Lower lobe of right lung (tissue), 2 donors: ENCODE measurements around the gene ABHD18. TPM values are rescaled to one million over a fixed set of nuclear protein-coding genes. Genes with fewer than 3 reads are reported as not detected.
A peak's percentile ranks its signal among the peaks of the same experiment; 100 is the strongest.
"Not testable (repeated sequence)": the region's sequence is repeated elsewhere in the genome, so short reads cannot be mapped to it uniquely, and the experiment has no call there.

ENCODE experiments used
- ATAC-seq, 2 donors: fragments of 200-7000 bp; cut with Tn5 transposase; one replicate each; pipeline ENCODE4 v1.9.1; 2020 to 2022; ENCODE audit warnings: mild to moderate bottlenecking in 2 of 2, moderate library complexity in 2 of 2
- DNase-seq: peaks from one replicate; pipeline ENCODE4 v3.0.0-alpha.2; 2020
- H3K27ac ChIP-seq: fragments of 200-600 bp; one replicate; pipeline ENCODE4 v1.8.0; 2022
- H3K27me3 ChIP-seq: fragments of 200-600 bp; one replicate; pipeline ENCODE4 v1.8.0; 2022; ENCODE audit warnings: low read depth
- H3K36me3 ChIP-seq: fragments of 200-600 bp; one replicate; pipeline ENCODE4 v1.8.0; 2022; ENCODE audit warnings: mild to moderate bottlenecking
- H3K4me1 ChIP-seq: fragments of 200-600 bp; one replicate; pipeline ENCODE4 v1.8.0; 2022
- H3K4me3 ChIP-seq: fragments of 200-600 bp; one replicate; pipeline ENCODE4 v1.8.0; 2022; ENCODE audit warnings: mild to moderate bottlenecking
- H3K9me3 ChIP-seq: fragments of 200-600 bp; one replicate; pipeline ENCODE4 v1.8.0; 2022
- CTCF ChIP-seq: fragments of 200-600 bp; IDR thresholded peaks from one replicate; pipeline ENCODE4 v1.8.0; 2022; ENCODE audit warnings: antibody characterized with exemption, mild to moderate bottlenecking
- intact Hi-C: fragments of 100-400 bp; cut with DNase I; formaldehyde crosslinking; loops from one replicate; pipeline ENCODE4 v1.11.0; 2022
- total RNA-seq: library from RNA; stranded (reverse); fragmentation: NEBNext Ultra II Directional; extraction: Animal tissue kit (Norgen Biotek cat#: 25700); gene quantifications from one replicate; pipeline ENCODE4 v1.2.1, GENCODE V29; 2021
- donor health status: DM: no; HTN: yes; CAD: no; lungs with severe emphysema.

Gene ABHD18
- total RNA-seq, 1 donor from 2014 or later, result 12.6 TPM

GRCh38 chr4:127965803-127966175, 583 bp downstream of the ABHD18 start:
- Histone ChIP-seq H3K36me3 (no peaks in the 10 kb centered on the region), H3K27me3 (no peaks in the 10 kb centered on the region), H3K27ac (peak overlapping the region; percentile 96), H3K4me3 (peak overlapping the region; percentile 97), H3K4me1 (peaks cover 27% of the 10 kb centered on the region), H3K9me3 (no peaks in the 10 kb centered on the region)
- DNase-seq (peak; percentile 64), ATAC-seq (peak; percentile 49 to 64)
- no peak for TF ChIP-seq CTCF
- intact Hi-C loops, result no loop called here

GRCh38 chr4:127967141-127967775, 2.1 kb downstream of the ABHD18 start:
- Histone ChIP-seq H3K4me3 (no peak overlapping the region), H3K4me1 (peaks cover 27% of the 10 kb centered on the region), H3K36me3 (no peaks in the 10 kb centered on the region), H3K27me3 (no peaks in the 10 kb centered on the region), H3K27ac (no peak overlapping the region), H3K9me3 (no peaks in the 10 kb centered on the region)
- TF ChIP-seq CTCF, result no peak
- DNase-seq (no peak), ATAC-seq (no peak)
- intact Hi-C loops, result no loop called here

GRCh38 chr4:127968586-127968985, 3.4 kb downstream of the ABHD18 start:
- H3K4me1 ChIP-seq, result peaks cover 27% of the 10 kb centered on the region
- intact Hi-C loops, result no loop called here
- TF ChIP-seq CTCF, result no peak
- no peaks in the 10 kb centered on the region for H3K27me3 ChIP-seq
- H3K9me3 ChIP-seq, result no peaks in the 10 kb centered on the region
- no peak overlapping the region for H3K27ac ChIP-seq
- H3K36me3 ChIP-seq, result peaks cover 4% of the 10 kb centered on the region
- ATAC-seq, result no peak
- DNase-seq, result no peak
- H3K4me3 ChIP-seq, result no peak overlapping the region

GRCh38 chr4:127970925-127971324, 5.7 kb downstream of the ABHD18 start:
- intact Hi-C loops, H3K9me3 ChIP-seq, H3K27ac ChIP-seq, H3K27me3 ChIP-seq, H3K4me3 ChIP-seq, DNase-seq: not testable (repeated sequence)
- peaks cover 11% of the 10 kb centered on the region for H3K36me3 ChIP-seq
- peaks cover 22% of the 10 kb centered on the region for H3K4me1 ChIP-seq
- peak in 1 of 2 donors; percentile 43 for ATAC-seq

- H3K27me3 ChIP-seq, result no peaks in the 10 kb centered on the region
- TF ChIP-seq CTCF, result no peak
- intact Hi-C loops, result no loop called here
- no peak overlapping the region for H3K4me3 ChIP-seq
- no peak overlapping the region for H3K27ac ChIP-seq
- peaks cover 6% of the 10 kb centered on the region for H3K9me3 ChIP-seq
- DNase-seq (no peak), ATAC-seq (no peak)
- H3K36me3 ChIP-seq, result peaks cover 11% of the 10 kb centered on the region
- no peaks in the 10 kb centered on the region for H3K4me1 ChIP-seq
These were observed 10.0 kb downstream of the ABHD18 start for GRCh38 chr4:127975121-127975770.

GRCh38 chr4:127978930-127979329, 13.7 kb downstream of the ABHD18 start:
- Histone ChIP-seq H3K9me3 (peaks cover 6% of the 10 kb centered on the region), H3K36me3 (peaks cover 8% of the 10 kb centered on the region), H3K4me1 (no peaks in the 10 kb centered on the region), H3K4me3 (no peak overlapping the region), H3K27me3 (no peaks in the 10 kb centered on the region), H3K27ac (no peak overlapping the region)
- ATAC-seq, result no peak
- intact Hi-C loops, result no loop called here
- no peak for TF ChIP-seq CTCF
- no peak for DNase-seq
